NCI-H128 (cell line): ENCODE results near the gene CDC42BPG.

Experiments
- DNase-seq: peaks from one replicate; lab custom pipeline; 2025; ENCODE audit not compliant: unreplicated experiment; lab: John Stamatoyannopoulos, UW

Gene CDC42BPG

GRCh38 chr11:64864473-64865285 is 20.2 kb upstream of the CDC42BPG start:
- DNase-seq, result no peak

- DNase-seq, result no peak
Measured at GRCh38 chr11:64864135-64864472, 19.7 kb upstream of the CDC42BPG start.

- no peak for DNase-seq
Measured at GRCh38 chr11:64863391-64864060, 19.1 kb upstream of the CDC42BPG start.

- DNase-seq, result no peak
Measured at GRCh38 chr11:64862987-64863390, 18.5 kb upstream of the CDC42BPG start.

GRCh38 chr11:64861227-64861975 is 16.9 kb upstream of the CDC42BPG start:
- no peak for DNase-seq

- DNase-seq, result no peak
Measured at GRCh38 chr11:64859542-64860414, 15.3 kb upstream of the CDC42BPG start.

GRCh38 chr11:64858467-64859263 is 14.2 kb upstream of the CDC42BPG start:
- DNase-seq, result no peak

GRCh38 chr11:64857485-64857884 is 13.0 kb upstream of the CDC42BPG start:
- DNase-seq, result no peak

- DNase-seq, result no peak
Measured at GRCh38 chr11:64856382-64857227, 12.2 kb upstream of the CDC42BPG start.

- DNase-seq, result no peak
Measured at GRCh38 chr11:64855596-64856304, 11.3 kb upstream of the CDC42BPG start.

- no peak for DNase-seq
Measured at GRCh38 chr11:64854534-64855502, 10.4 kb upstream of the CDC42BPG start.

- DNase-seq, result no peak
Measured at GRCh38 chr11:64854157-64854533, 9.7 kb upstream of the CDC42BPG start.

GRCh38 chr11:64853709-64854108 is 9.3 kb upstream of the CDC42BPG start:
- DNase-seq, result no peak

- no peak for DNase-seq
Measured at GRCh38 chr11:64852804-64853509, 8.5 kb upstream of the CDC42BPG start.

- DNase-seq, result no peak
Measured at GRCh38 chr11:64851831-64852351, 7.4 kb upstream of the CDC42BPG start.

GRCh38 chr11:64850979-64851567 is 6.6 kb upstream of the CDC42BPG start:
- DNase-seq, result no peak
